Pancreas (tissue), 10 donors: ENCODE results near the gene AGER. TPM values are rescaled to one million over a fixed set of nuclear protein-coding genes. Genes with fewer than 3 reads are reported as not detected.

ENCODE experiments used
- ATAC-seq, 4 donors: fragments of 200-7000 bp; cut with Tn5 transposase; one replicate each; pipeline versions ENCODE4 v1.8.0 to v1.9.1; 2020; ENCODE audit warnings: mild to moderate bottlenecking in 4 of 4, moderate library complexity in 4 of 4
- DNase-seq, 6 donors: peaks; one replicate each; pipeline ENCODE4 v3.0.0-alpha.2; 2020
- FAIRE-seq: peaks from 2 replicates; lab custom pipeline; 2012; peaks lifted over from hg19 to GRCh38; lab: Jason Lieb, UNC
- H3K27ac ChIP-seq, 4 donors: fragments of 200-600 bp; sonication (generic); 1 replicate in 3 of 4; 2 replicates in 1 of 4; pipeline versions ENCODE4 v1.5.0 to v1.8.0; 2020
- H3K27me3 ChIP-seq, 4 donors: fragments of 200-600 bp; one replicate each; pipeline ENCODE4 v1.8.0; 2021
- H3K36me3 ChIP-seq, 3 donors: fragments of 200-600 bp; sonication (generic) in 1 of 3; one replicate each; pipeline versions ENCODE4 v1.5.0 to v1.8.0; 2020 to 2021
- H3K4me1 ChIP-seq, 3 donors: fragments of 200-600 bp; one replicate each; pipeline ENCODE4 v1.8.0; 2021
- H3K4me3 ChIP-seq, 4 donors: fragments of 200-600 bp; sonication (generic) in 2 of 4; one replicate each; pipeline versions ENCODE4 v1.5.0 to v1.8.0; 2020 to 2021
- H3K9me3 ChIP-seq, 4 donors: fragments of 200-600 bp; one replicate each; pipeline ENCODE4 v1.8.0; 2021
- WGBS, 2 donors: extraction: QIAGEN DNeasy Blood & Tissue Kit; methylation state at CpG; one replicate each; pipeline ENCODE4 v1.1.7; 2013; 5-methylcytosine and 5-hydroxymethylcytosine counted together
- intact Hi-C, 3 donors: fragments of 100-400 bp; cut with DNase I; formaldehyde crosslinking; loops; one replicate each; pipeline versions ENCODE4 v1.11.1 to v1.14.2; 2022
- polyA plus RNA-seq, 2 donors: library from polyadenylated mRNA; stranded (reverse); fragments of 200-250 nt; gene quantifications; one replicate each; pipeline ENCODE4 v1.2.3, GENCODE V29; 2013
- total RNA-seq, 6 donors: library from RNA; stranded (reverse); fragmentation: NEBNext Ultra II Directional in 4 of 6; extraction: Animal tissue kit (Norgen Biotek cat#: 25700) in 4 of 6; gene quantifications; one replicate each; pipeline versions ENCODE4 v1.2.1 to v1.2.4, GENCODE V29; 2021 to 2023
- TF ChIP-seq, protein P1 (sequence below), 4 donors: fragments of 200-600 bp; sonication (generic) in 3 of 4; IDR thresholded peaks; one replicate each; pipeline versions ENCODE4 v1.5.0 to v1.8.0; 2021; ENCODE audit warnings: antibody characterized with exemption in 4 of 4
- donor health status: healthy with polysubstance abuse.
- donor health status: DM: no; HTN: no; CAD: no; lungs with moderate emphysema.
- donor health status: DM: no; HTN: no; CAD: no.
- donor health status: control.
- donor health status: control.
- donor health status: Bipolar disorder and iron deficiency.
- donor health status: DM: yes; HTN: yes; CAD: no.
- donor health status: DM: no; HTN: no; CAD: no.
- donor health status: DM: no; HTN: no; CAD: no.
- donor health status: DM: yes; HTN: yes; CAD: no.

Gene AGER
- total and polyA plus RNA-seq, 8 donors = 1.9 to 20.6 (median 3.3) TPM

- 63 to 69% methylated on average over 13 of the region's 13 CpGs for WGBS, 2 donors
- ATAC-seq (no peak), DNase-seq (no peak), FAIRE-seq (no peak)
- Histone ChIP-seq H3K9me3 (no peaks in the 10 kb centered on the region), H3K27me3 (no peaks in the 10 kb centered on the region), H3K4me3 (no peak overlapping the region), H3K4me1 (peaks cover 0 to 8% (median 0%) of the 10 kb centered on the region in 3 donors), H3K27ac (no peak overlapping the region), H3K36me3 (no peaks in the 10 kb centered on the region)
- intact Hi-C loops = no loop called here
- TF ChIP-seq, protein P1, sequence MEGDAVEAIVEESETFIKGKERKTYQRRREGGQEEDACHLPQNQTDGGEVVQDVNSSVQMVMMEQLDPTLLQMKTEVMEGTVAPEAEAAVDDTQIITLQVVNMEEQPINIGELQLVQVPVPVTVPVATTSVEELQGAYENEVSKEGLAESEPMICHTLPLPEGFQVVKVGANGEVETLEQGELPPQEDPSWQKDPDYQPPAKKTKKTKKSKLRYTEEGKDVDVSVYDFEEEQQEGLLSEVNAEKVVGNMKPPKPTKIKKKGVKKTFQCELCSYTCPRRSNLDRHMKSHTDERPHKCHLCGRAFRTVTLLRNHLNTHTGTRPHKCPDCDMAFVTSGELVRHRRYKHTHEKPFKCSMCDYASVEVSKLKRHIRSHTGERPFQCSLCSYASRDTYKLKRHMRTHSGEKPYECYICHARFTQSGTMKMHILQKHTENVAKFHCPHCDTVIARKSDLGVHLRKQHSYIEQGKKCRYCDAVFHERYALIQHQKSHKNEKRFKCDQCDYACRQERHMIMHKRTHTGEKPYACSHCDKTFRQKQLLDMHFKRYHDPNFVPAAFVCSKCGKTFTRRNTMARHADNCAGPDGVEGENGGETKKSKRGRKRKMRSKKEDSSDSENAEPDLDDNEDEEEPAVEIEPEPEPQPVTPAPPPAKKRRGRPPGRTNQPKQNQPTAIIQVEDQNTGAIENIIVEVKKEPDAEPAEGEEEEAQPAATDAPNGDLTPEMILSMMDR (IDR thresholded peaks at IDR 0.05) = no peak
Measured at GRCh38 chr6:32200711-32201475, 16.8 kb upstream of the AGER start.

GRCh38 chr6:32198866-32199265 is 14.8 kb upstream of the AGER start:
- no peak for ATAC-seq
- FAIRE-seq = no peak
- intact Hi-C loops = no loop called here

GRCh38 chr6:32198345-32198696 is 14.3 kb upstream of the AGER start:
- DNase-seq (no peak), FAIRE-seq (no peak), ATAC-seq (no peak)
- H3K9me3 ChIP-seq = no peaks in the 10 kb centered on the region
- 68 to 71% methylated on average over 3 of the region's 3 CpGs for whole genome bisulfite sequencing, 2 donors
- intact Hi-C loops = no loop called here
- H3K27me3 ChIP-seq = no peaks in the 10 kb centered on the region
- no peak overlapping the region for H3K4me3 ChIP-seq
- H3K4me1 ChIP-seq = peaks cover 0 to 16% (median 0%) of the 10 kb centered on the region in 3 donors
- no peak overlapping the region for H3K27ac ChIP-seq
- TF ChIP-seq, protein P1 (IDR thresholded peaks at IDR 0.05) = no peak
- H3K36me3 ChIP-seq = no peaks in the 10 kb centered on the region

More at GRCh38 chr6:32198866-32199265, 14.8 kb upstream of the AGER start:
- Histone ChIP-seq H3K4me3 (no peak overlapping the region), H3K36me3 (no peaks in the 10 kb centered on the region), H3K27ac (no peak overlapping the region), H3K9me3 (no peaks in the 10 kb centered on the region), H3K27me3 (no peaks in the 10 kb centered on the region), H3K4me1 (peaks cover 0 to 16% (median 0%) of the 10 kb centered on the region in 3 donors)
- TF ChIP-seq, protein P1 (IDR thresholded peaks at IDR 0.05) = no peak
- WGBS, 2 donors = 67 to 86% methylated on average over 17 of the region's 17 CpGs
- DNase-seq = peak in 1 of 6 donors; percentile 57

GRCh38 chr6:32196682-32197616 is 12.9 kb upstream of the AGER start:
- FAIRE-seq = no peak
- TF ChIP-seq, protein P1 (IDR thresholded peaks at IDR 0.05) = no peak
- Histone ChIP-seq H3K9me3 (no peaks in the 10 kb centered on the region), H3K4me1 (peaks cover 0 to 16% (median 0%) of the 10 kb centered on the region in 3 donors), H3K36me3 (no peaks in the 10 kb centered on the region), H3K27ac (peak overlapping the region; percentile 99 to 100 (median 100)), H3K4me3 (peak overlapping the region; percentile 58 to 83 (median 68)), H3K27me3 (no peaks in the 10 kb centered on the region)
- WGBS, 2 donors = 28 to 31% methylated on average over 26 to 28 of the region's 28 CpGs
- no peak for ATAC-seq
- DNase-seq = peak in 2 of 6 donors; percentile 42 to 59
- intact Hi-C loops = no loop called here
